ENCODE measurements around the gene OGFR. TPM values are rescaled to one million over a fixed set of nuclear protein-coding genes. Genes with fewer than 3 reads are reported as not detected.
A peak's percentile ranks its signal among the peaks of the same experiment; 100 is the strongest.

OGFR gene
- total RNA-seq, 1 donor from 2014 or later, result 56.4 TPM

DNA sequence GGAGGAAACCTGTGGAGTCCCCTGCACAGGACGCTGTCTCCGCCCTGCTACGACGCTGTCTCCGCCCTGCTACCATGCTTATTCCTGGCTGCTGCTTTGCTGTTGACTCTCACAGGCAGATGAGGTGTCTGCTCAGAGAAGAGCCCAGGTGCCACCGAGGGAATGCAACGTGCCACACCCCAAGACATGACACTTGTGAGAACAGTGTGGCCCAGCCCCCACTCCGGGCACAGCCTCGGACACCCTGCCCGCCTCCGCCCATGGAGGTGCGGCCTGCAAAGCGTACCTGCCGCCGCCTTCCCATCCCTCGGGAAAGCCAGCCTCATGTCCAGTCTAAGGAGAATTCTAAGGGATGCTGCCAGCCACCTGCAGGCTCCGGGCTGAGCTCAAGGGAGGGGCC lies 23.9 kb upstream of the OGFR start:
- Mint-ChIP-seq H3K36me3 (ENCODE audit: low read depth) (no peaks in the 10 kb centered on the region), H3K4me1 (ENCODE audit: low read depth) (peaks cover 15% of the 10 kb centered on the region), H3K4me3 (no peak overlapping the region), H3K27ac (no peak overlapping the region), H3K9me3 (no peaks in the 10 kb centered on the region), H3K27me3 (ENCODE audit: insufficient read depth) (no peaks in the 10 kb centered on the region)
- intact Hi-C loops (cut with micrococcal nuclease), result no loop called here
- DNase-seq (ENCODE audit: low spot score), result no peak

DNA sequence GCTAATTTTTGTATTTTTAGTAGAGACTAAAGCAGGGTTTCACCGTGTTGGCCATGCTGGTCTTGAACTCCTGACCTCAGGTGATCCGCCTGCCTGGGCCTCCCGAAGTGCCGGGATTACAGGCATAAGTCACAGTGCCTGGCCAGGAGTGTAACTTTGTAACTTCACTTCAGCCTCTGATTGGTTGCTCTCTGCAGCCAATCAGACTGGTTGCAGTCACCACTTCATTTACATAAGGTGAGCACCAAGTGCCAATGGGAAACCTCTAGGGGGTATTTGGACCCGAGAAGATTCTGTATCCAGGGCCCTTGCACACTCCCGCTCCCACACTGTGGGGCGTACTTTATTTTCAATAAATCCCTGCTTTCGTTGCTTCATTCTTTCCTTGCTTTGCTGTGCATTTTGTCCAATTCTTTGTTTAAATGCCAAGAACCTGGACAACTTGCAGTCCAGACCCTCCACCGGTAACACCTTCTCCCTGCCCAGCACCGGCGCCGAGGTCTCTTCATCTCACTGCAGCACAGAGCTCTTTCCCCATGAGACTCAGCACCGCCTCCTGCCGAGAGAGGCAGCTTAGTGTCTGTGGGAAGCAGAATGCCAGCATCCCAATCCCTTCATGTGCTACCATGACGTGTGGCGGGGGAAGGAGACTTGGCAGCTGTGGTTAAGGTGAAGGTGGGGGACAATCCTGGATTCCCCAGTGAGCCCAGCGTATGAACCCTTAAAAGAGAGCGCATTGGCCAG lies 22.3 kb upstream of the OGFR start:
- intact Hi-C loops (cut with micrococcal nuclease), result no loop called here
- Mint-ChIP-seq H3K36me3 (ENCODE audit: low read depth) (no peaks in the 10 kb centered on the region), H3K27me3 (ENCODE audit: insufficient read depth) (peaks cover 3% of the 10 kb centered on the region)

DNA sequence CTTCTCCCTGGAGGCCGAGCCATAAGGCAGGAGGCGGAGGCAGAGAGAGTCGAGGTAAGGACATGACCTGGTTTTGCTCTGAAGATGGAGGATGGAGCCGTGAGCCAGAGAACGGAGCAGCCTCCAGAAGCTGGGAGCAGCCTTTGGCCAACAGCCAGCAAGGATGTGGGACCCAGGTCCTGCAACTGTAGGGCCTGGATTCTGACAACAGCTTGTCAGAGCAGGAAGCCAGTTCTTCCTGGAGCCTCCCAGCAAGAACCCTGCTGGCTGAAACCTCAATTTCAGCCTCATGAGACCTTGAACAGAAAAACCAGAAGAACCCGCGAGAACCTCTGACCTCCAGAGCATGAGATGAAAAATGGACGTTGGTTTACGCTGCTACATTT lies 21.7 kb upstream of the OGFR start:
- intact Hi-C loops (cut with micrococcal nuclease), result no loop called here
- peaks cover 3% of the 10 kb centered on the region for H3K27me3 Mint-ChIP-seq (ENCODE audit: insufficient read depth)

More for the DNA sequence above, 22.3 kb upstream of the OGFR start:
- no peak overlapping the region for H3K4me3 Mint-ChIP-seq
- no peak overlapping the region for H3K27ac Mint-ChIP-seq
- H3K4me1 Mint-ChIP-seq (ENCODE audit: low read depth), result peaks cover 1% of the 10 kb centered on the region
- H3K9me3 Mint-ChIP-seq, result no peaks in the 10 kb centered on the region
- no peak for DNase-seq (ENCODE audit: low spot score)

DNA sequence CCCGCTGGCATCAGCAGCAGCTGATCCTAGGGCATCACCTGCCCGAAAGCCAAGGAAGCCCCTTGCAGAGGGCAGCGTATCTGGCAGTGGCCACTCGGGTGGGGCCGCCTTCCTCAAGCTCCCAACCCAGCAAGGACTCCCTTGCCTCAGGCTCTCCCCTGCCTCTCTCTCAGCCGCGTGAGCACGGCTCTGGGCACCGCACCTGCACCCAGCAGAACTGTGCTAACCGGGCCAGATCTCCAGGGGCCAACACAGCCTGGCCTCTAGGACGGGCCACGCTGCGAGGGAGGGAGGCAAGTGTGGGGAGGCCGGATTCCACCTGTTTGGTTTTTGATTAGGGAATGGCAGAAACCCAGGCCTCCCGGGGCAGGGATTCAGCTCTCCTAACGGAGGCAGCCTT lies 20.1 kb upstream of the OGFR start:
- intact Hi-C loops (cut with micrococcal nuclease), result no loop called here
- DNase-seq (ENCODE audit: low spot score), result no peak
- Mint-ChIP-seq H3K36me3 (ENCODE audit: low read depth) (no peaks in the 10 kb centered on the region), H3K9me3 (no peaks in the 10 kb centered on the region), H3K27me3 (ENCODE audit: insufficient read depth) (peaks cover 4% of the 10 kb centered on the region), H3K4me1 (ENCODE audit: low read depth) (no peaks in the 10 kb centered on the region), H3K27ac (no peak overlapping the region), H3K4me3 (no peak overlapping the region)

More for the DNA sequence above, 21.7 kb upstream of the OGFR start:
- Mint-ChIP-seq H3K27ac (no peak overlapping the region), H3K4me3 (no peak overlapping the region), H3K9me3 (no peaks in the 10 kb centered on the region), H3K4me1 (ENCODE audit: low read depth) (no peaks in the 10 kb centered on the region), H3K36me3 (ENCODE audit: low read depth) (no peaks in the 10 kb centered on the region)
- DNase-seq (ENCODE audit: low spot score), result no peak

DNA sequence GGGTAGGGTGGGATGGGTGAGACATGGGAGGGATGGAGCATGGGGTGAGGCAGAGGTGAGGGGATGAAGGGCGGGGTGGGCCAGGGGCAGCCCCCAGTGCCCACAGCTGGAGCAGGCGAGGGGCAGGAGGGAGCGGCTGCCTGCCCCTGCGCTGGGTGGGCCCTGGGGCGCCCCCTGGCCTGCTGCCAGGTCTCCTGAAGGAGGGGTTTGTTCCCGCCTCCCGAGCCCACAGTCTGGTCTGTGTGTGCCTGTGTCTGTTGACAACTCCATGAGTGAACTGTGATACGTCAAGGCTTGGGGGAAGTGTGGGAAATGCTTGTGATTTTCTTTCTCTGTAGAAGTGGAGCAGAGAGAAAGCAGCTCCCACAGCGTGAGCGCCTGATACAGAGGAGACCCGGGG lies 19.2 kb upstream of the OGFR start:
- H3K9me3 Mint-ChIP-seq, result no peaks in the 10 kb centered on the region
- no peaks in the 10 kb centered on the region for H3K4me1 Mint-ChIP-seq (ENCODE audit: low read depth)
- H3K36me3 Mint-ChIP-seq (ENCODE audit: low read depth), result no peaks in the 10 kb centered on the region
- DNase-seq (ENCODE audit: low spot score), result no peak
- H3K27ac Mint-ChIP-seq, result no peak overlapping the region
- no peak overlapping the region for H3K4me3 Mint-ChIP-seq
- intact Hi-C loops (cut with micrococcal nuclease), result no loop called here
- peaks cover 7% of the 10 kb centered on the region for H3K27me3 Mint-ChIP-seq (ENCODE audit: insufficient read depth)

DNA sequence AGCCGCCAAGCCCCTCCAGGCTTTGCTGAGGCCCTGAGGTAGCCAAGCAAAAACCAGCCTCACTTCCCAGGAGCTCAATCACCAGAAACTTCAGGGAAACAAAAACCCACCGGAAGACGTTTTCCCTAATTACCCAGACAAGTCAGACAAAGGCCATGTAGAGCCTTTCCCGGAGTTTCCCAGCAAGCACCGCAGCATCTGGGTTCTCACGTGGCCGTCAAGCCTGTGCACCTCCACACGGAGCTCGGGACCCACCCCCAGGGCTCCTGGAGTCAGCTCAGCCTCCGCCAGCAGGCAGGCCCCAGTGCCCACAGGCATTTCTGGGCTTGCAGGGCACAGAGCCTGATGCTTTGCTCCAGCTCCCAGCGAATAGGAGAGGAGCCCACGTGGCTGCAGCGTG lies 18.5 kb upstream of the OGFR start:
- Mint-ChIP-seq H3K27me3 (ENCODE audit: insufficient read depth) (peaks cover 8% of the 10 kb centered on the region), H3K36me3 (ENCODE audit: low read depth) (no peaks in the 10 kb centered on the region), H3K9me3 (no peaks in the 10 kb centered on the region), H3K27ac (no peak overlapping the region), H3K4me3 (no peak overlapping the region), H3K4me1 (ENCODE audit: low read depth) (peaks cover under 1% of the 10 kb centered on the region)
- intact Hi-C loops (cut with micrococcal nuclease), result no loop called here
- no peak for DNase-seq (ENCODE audit: low spot score)

DNA sequence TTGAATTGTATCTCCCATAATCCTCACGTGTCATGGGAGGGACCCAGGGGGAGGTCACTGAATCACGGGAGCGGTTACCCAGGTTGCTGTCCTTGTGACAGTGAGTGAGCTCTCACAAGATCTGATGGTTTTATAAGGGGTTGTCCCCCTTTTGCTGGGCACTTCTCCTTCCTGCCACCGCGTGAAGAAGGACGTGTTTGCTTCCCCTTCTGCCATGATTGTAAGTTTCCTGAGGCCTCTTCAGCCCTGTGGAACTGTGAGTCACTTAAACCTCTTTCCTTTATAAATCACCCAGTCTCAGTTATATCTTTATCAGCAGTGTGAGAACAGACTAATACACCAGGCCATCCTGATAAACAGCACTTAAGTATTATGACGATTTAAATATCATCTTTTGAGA lies 17.3 kb upstream of the OGFR start:
- H3K4me3 Mint-ChIP-seq, result no peak overlapping the region
- DNase-seq (ENCODE audit: low spot score), result no peak
- H3K9me3 Mint-ChIP-seq, result no peaks in the 10 kb centered on the region
- intact Hi-C loops (cut with micrococcal nuclease), result no loop called here
- H3K27me3 Mint-ChIP-seq (ENCODE audit: insufficient read depth), result peaks cover 12% of the 10 kb centered on the region
- peaks cover 7% of the 10 kb centered on the region for H3K4me1 Mint-ChIP-seq (ENCODE audit: low read depth)
- H3K36me3 Mint-ChIP-seq (ENCODE audit: low read depth), result no peaks in the 10 kb centered on the region
- no peak overlapping the region for H3K27ac Mint-ChIP-seq

DNA sequence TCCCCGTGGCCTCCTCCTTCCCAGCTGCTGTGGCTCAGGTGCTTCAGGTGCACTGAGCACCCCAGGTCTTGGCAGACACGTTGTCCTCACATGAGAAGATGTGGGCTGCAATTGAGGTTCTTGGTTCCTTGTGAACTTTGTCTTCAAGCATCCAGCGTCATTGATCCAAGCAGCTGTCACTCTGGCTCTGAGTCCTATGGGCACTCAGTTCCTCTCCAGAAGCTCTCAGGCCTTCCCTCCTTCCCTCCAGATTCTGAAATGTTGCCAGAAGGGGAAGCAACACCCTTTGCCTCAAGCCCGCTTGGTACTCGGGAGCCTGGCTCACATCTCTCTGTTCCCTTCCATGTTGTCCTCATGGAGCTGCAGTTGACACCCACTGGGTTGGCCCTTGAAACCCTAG lies 16.8 kb upstream of the OGFR start:
- no peak for DNase-seq (ENCODE audit: low spot score)
- H3K4me3 Mint-ChIP-seq, result no peak overlapping the region
- H3K36me3 Mint-ChIP-seq (ENCODE audit: low read depth), result no peaks in the 10 kb centered on the region
- intact Hi-C loops (cut with micrococcal nuclease), result no loop called here
- H3K27me3 Mint-ChIP-seq (ENCODE audit: insufficient read depth), result peaks cover 12% of the 10 kb centered on the region
- no peak overlapping the region for H3K27ac Mint-ChIP-seq
- H3K4me1 Mint-ChIP-seq (ENCODE audit: low read depth), result peaks cover 7% of the 10 kb centered on the region
- no peaks in the 10 kb centered on the region for H3K9me3 Mint-ChIP-seq

DNA sequence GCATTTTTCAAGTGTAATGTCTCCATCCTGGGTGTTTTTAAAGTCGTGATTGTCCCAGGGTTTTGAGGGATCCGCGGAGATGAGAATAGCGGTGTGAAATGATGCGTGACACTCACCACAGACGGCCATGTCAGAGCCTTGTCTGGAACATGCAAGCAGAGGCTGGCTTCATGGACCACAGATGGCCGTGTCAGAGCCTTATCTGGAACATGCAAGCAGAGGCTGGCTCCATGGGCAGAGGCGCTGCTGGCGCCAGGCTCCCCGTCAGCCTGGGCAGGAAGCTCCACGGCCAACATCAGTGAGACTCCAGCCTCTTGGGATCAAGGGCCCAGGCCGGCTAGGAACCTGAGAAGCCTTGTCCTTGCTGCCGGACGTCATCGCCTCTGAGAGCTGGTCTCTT lies 16.0 kb upstream of the OGFR start:
- intact Hi-C loops (cut with micrococcal nuclease), result no loop called here
- Mint-ChIP-seq H3K4me3 (no peak overlapping the region), H3K4me1 (ENCODE audit: low read depth) (peaks cover 12% of the 10 kb centered on the region), H3K36me3 (ENCODE audit: low read depth) (no peaks in the 10 kb centered on the region), H3K27me3 (ENCODE audit: insufficient read depth) (peaks cover 12% of the 10 kb centered on the region), H3K27ac (no peak overlapping the region), H3K9me3 (no peaks in the 10 kb centered on the region)
- no peak for DNase-seq (ENCODE audit: low spot score)

DNA sequence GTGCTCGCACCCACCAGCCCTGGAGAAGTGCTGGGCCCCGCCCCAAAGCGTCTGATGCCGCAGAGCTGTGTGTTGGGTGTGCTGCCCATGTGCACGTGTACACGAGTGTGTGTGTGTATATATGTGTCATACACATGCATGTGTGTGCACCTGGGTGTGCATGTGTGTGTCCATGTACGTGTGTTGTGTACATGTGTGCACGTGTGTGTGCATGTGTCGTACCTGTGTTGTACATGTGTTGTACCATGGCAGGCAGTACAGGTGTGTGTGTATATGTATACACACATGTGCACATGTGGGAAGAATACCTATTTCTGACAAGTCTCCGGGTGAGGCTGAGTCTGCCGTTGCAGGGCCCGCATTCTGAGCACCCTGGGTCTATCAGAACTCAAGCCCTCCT lies 14.6 kb upstream of the OGFR start:
- no peak for DNase-seq (ENCODE audit: low spot score)

DNA sequence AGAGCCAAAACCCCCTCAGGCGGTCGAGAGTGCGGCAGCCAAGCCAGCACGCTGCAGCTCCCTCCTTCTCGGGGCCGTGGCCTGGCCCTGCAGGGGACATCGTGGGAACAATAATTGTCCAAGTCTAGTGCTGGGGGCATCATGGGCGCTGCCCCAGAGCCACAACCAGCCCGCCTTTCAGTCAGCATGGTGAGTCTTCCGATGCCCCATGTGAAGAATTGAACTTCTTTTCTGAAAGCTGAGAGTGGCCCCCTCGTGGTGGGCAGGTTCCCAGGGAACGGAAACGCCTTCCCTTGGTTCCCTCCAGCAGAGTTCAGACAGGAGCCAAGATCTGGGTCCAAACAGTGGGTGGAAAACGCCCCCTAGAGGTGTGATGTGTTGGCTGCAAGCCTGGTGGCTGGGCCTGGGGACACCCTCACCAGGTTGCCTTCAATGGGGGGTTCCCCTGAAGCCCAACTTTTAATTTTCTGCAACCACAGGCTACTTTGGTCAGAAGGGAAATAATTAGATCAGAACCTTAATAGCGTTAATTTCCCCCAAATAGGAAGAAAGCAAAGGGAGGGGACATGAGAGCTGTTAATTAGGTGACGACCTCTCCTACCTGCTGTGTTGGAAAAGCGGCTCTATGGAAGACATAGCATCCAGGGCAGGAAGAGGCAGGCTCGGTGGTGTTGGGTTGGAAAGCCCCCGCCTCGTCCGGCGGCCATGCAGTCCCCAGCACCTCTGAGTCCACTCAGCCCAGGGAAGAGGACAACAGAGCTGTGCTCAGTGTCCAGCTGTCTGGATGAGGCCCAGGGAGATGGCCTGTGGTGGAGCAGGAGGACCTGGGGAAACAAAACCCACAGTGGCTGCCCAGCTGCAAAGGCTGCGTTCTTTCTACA lies 13.1 kb upstream of the OGFR start:
- Mint-ChIP-seq H3K4me1 (ENCODE audit: low read depth) (peaks cover 15% of the 10 kb centered on the region), H3K27me3 (ENCODE audit: insufficient read depth) (peaks cover 12% of the 10 kb centered on the region), H3K36me3 (ENCODE audit: low read depth) (no peaks in the 10 kb centered on the region), H3K27ac (peak overlapping the region; percentile 0), H3K9me3 (no peaks in the 10 kb centered on the region), H3K4me3 (no peak overlapping the region)
- peak; percentile 67 for DNase-seq (ENCODE audit: low spot score)
- intact Hi-C loops (cut with micrococcal nuclease), result loop anchor here (1.0 to 10.0 kb wide), 5 partner anchors 69 to 727 kb away; partner anchors contain the start of genes OSBPL2 and TAF4

More for the DNA sequence above, 14.6 kb upstream of the OGFR start:
- intact Hi-C loops (cut with micrococcal nuclease), result loop anchor here (5.0 to 10.0 kb wide), 3 partner anchors 68 to 725 kb away; partner anchors contain the start of genes OSBPL2 and TAF4
- Mint-ChIP-seq H3K27me3 (ENCODE audit: insufficient read depth) (peaks cover 12% of the 10 kb centered on the region), H3K27ac (no peak overlapping the region), H3K4me3 (no peak overlapping the region), H3K4me1 (ENCODE audit: low read depth) (peaks cover 15% of the 10 kb centered on the region), H3K36me3 (ENCODE audit: low read depth) (no peaks in the 10 kb centered on the region), H3K9me3 (no peaks in the 10 kb centered on the region)

DNA sequence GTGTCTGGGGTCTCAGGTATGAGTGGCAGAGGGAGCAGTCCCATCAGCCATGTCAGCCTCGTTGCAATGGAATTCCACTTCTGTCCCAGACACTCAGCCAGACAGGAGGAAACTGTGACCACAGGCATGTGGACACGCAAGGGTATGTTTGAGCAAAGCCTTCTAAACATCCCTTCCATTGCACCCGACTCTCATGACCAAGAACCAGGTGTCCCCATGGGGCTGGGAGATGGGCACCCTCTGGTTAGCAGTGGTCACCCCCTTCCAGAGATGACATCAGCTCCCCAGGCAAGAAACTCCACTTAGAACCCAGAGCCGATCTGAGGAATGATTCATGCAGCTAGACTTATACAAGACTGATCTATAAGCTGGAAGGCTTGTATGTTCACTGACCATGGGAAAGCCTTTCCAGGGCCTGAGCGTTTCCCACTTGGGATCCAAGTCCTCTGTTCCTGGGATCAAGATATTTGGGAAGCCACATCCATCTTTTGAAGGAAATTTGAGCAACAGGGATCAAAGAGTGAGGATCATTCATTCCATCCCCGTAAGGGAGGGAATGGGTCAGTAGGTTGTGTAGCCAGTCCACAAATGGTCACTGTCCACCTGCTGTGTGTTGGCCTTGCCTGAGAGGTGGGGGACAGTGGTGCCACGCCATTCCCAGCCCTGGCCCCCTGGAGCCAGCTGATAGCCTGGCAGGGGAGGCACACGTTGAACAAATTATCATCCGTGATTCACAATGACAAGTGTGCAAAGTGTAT lies 12.3 kb upstream of the OGFR start:
- intact Hi-C loops (cut with micrococcal nuclease), result loop anchor here (5.0 to 10.0 kb wide), 3 partner anchors 70 to 728 kb away; partner anchors contain the start of genes OSBPL2 and TAF4
- no peaks in the 10 kb centered on the region for H3K36me3 Mint-ChIP-seq (ENCODE audit: low read depth)
- H3K4me1 Mint-ChIP-seq (ENCODE audit: low read depth), result peaks cover 15% of the 10 kb centered on the region
- DNase-seq (ENCODE audit: low spot score), result no peak
- peak overlapping the region; percentile 52 for H3K27ac Mint-ChIP-seq
- H3K9me3 Mint-ChIP-seq, result no peaks in the 10 kb centered on the region
- peak overlapping the region; percentile 6 for H3K4me3 Mint-ChIP-seq
- H3K27me3 Mint-ChIP-seq (ENCODE audit: insufficient read depth), result peaks cover 9% of the 10 kb centered on the region

Data from activated T-helper 1 cell treated with anti-CD3 and anti-CD28 coated beads, Interleukin-12 subunit alpha, Interleukin-12 subunit beta, Interleukin-2, Interleukin-4 antibody, amounts not matched to agents 30 ng/mL and 10 ng/mL and 1 ng/mL, durations not matched to agents 14 hours and 24 hours and 36 hours (primary cell).